Upper lobe of left lung (tissue), 4 donors: ENCODE measurements around the gene NHERF2.

Experiments
- CTCF ChIP-seq, 6 experiments: fragments of 450-650 bp in 4 of 6; fragments of 200-600 bp in 2 of 6; sonication (generic) in 2 of 6; IDR thresholded peaks; one replicate each; pipeline ENCODE4 v1.5.1; 2016 to 2019; ENCODE audit warnings: antibody characterized with exemption in 6 of 6
- EP300 ChIP-seq, 4 donors: sonication (generic); formaldehyde crosslinking; IDR thresholded peaks; one replicate each; pipeline ENCODE4 v1.5.1; 2017; ENCODE audit warnings: antibody characterized with exemption in 4 of 4, control low read depth in 2 of 4
- POLR2A ChIP-seq, 4 donors: fragments of 450-650 bp; IDR thresholded peaks; one replicate each; pipeline ENCODE4 v1.5.1; 2016 to 2017; ENCODE audit warnings: antibody characterized with exemption in 4 of 4, mild to moderate bottlenecking in 2 of 4
- POLR2AphosphoS5 ChIP-seq, 2 donors: sonication (generic); formaldehyde crosslinking; IDR thresholded peaks; one replicate each; pipeline ENCODE4 v1.5.1; 2017; ENCODE audit warnings: antibody characterized with exemption in 2 of 2

GRCh38 chr16:2082983-2083364 is 56.3 kb downstream of the NHERF2 start:
- TF ChIP-seq POLR2A (IDR thresholded peaks at IDR 0.05) (no peak), CTCF (IDR thresholded peaks at IDR 0.05) (no peak), POLR2AphosphoS5 (IDR thresholded peaks at IDR 0.05) (no peak), EP300 (IDR thresholded peaks at IDR 0.05) (no peak)
